ENCODE results near the gene COL1A2.

COL1A2 gene

DNA sequence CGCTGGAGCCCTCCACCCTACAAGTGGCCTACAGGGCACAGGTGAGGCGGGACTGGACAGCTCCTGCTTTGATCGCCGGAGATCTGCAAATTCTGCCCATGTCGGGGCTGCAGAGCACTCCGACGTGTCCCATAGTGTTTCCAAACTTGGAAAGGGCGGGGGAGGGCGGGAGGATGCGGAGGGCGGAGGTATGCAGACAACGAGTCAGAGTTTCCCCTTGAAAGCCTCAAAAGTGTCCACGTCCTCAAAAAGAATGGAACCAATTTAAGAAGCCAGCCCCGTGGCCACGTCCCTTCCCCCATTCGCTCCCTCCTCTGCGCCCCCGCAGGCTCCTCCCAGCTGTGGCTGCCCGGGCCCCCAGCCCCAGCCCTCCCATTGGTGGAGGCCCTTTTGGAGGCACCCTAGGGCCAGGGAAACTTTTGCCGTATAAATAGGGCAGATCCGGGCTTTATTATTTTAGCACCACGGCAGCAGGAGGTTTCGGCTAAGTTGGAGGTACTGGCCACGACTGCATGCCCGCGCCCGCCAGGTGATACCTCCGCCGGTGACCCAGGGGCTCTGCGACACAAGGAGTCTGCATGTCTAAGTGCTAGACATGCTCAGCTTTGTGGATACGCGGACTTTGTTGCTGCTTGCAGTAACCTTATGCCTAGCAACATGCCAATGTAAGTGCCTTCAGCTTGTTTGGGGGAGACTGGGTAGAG lies at the start of gene COL1A2:
Gene COL1A2 (plus strand): TSS at position 459 of the 704 bp plus-strand sequence. CDS start 137 bp downstream, at position 596.
- DNase-seq (ENCODE audit: low read depth), result no peak

DNA sequence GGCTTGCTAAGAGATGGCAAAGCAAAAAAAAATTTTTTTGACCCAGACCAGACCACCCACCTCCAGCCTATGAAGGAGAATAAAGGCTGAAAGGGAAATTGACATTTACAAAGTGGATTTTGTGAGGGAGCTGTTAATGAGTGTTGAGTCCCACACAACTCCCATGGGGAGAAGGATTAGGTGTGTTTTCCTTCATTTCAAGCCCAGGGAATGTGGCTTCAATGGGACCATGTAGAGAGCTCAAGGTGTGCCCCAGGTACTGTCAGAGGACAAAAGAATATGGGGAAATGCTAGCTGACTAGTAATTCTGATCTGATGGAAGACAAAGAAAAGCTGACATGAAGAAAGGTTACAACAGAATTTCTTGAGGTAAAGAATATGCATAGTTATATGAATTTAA lies 48.8 kb upstream of the COL1A2 start:
- no peak for DNase-seq (ENCODE audit: low read depth)

DNA sequence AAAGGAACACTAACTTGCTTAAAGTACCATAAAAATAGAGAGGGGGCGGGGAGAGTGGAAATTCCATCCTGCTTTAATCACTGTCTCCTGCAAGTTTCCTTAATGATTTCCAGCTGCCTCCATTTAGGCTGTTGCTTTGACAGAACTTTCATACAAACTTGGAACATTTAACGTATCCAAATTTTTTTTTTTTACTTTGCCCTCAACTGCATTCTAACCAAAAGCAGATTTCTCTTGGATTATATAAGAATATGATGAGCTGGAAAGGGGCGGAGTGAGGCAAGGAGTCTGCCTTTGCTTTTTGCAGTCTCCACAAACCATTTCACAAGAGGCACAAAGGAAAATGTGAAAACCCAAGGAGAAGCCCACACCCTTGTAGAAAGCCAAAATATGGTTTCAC lies 46.6 kb upstream of the COL1A2 start:
- no peak for DNase-seq (ENCODE audit: low read depth)

DNA sequence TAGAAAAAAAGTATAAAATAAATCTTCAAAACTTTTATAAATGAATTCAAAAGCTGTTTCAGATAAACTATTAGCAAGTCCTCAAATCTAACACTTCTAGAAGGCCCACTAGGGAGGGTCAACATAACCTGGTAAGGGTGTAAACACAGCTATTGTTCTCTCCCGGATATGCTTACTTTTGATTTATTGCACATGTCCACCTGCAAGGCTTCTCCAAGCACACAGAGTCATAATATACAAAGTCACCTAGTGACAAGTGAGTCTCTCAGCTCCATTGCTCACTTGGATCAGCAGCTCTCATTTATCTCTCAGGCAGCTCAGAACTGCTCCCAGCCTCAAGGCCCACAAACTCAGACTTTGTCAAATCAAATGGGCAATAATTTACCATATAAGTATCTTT lies 44.0 kb upstream of the COL1A2 start:
- no peak for DNase-seq (ENCODE audit: low read depth)

DNA sequence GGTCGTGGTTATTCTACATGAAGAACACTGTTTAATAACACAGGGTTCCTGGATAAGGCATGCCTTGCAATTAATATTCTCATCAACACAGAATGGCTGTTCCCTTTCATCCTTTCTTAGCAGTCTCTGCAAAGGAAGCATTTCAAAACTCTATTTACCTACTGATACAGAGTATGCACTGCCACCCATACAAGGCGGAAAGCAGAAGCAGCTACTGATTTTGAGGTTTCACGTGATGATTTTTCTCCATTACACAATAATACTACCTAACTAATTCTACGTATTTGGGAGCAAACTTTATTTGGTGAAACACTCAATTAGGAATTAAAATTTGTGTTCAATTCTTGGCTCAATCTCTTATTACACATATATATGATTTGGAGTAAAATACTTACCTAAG lies 43.0 kb upstream of the COL1A2 start:
- DNase-seq (ENCODE audit: low read depth), result no peak

DNA sequence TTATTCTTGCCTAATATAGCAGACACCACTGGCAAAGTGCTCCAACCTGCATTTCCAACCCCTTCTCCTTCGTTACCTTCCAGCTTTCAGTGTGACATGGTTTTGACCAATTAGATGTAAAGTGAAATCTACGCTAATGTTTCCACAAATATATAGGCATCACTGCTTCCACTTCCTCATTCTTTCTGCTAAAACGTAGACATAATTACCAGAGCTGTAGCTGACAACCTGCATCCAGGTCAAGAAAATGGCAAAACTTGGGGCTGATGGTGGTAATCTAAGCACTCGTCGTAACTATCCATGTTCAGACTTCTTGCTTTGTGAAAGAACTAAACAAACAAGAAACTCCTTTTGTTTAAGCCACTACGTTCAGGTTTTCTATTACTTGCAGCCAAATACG lies 41.8 kb upstream of the COL1A2 start:
- DNase-seq (ENCODE audit: low read depth), result no peak

DNA sequence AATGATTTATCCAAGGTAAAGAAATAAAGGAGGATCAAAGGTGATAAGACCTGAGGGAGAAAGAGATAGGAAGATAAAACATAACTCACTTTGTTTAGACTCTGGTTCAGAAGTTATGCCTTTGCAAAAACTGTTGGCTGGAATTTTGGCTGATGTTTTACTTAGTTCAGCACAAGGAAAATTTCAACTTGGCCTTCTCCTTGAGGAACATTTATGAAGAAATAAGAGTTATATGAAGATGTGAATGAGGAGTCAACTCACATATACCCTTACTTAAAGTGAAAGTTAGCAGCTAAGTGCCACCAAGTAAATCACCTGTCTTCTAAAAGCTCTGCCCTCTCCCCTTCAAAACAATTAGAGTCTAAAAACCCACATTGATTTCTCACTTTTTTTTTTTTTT lies 39.7 kb upstream of the COL1A2 start:
- DNase-seq (ENCODE audit: low read depth), result no peak

DNA sequence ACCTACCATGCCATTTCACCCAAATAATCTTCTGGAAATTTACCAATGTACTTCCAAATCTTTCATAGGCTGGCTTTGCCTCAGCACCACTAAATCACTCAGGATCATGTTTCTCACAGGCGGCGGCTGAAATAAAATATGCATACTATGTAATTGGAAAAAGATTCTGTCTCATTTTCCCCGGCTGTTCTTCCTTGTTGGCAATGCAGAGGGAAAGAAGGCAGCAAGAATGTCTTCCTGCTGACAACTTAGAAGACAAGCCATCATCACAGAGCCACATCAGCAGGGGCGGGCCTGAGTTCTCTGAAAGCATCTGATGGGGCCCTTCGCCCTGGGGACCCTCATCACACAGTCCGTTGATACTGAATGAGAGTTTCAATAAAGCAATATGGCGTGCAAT lies 39.2 kb upstream of the COL1A2 start:
- no peak for DNase-seq (ENCODE audit: low read depth)

DNA sequence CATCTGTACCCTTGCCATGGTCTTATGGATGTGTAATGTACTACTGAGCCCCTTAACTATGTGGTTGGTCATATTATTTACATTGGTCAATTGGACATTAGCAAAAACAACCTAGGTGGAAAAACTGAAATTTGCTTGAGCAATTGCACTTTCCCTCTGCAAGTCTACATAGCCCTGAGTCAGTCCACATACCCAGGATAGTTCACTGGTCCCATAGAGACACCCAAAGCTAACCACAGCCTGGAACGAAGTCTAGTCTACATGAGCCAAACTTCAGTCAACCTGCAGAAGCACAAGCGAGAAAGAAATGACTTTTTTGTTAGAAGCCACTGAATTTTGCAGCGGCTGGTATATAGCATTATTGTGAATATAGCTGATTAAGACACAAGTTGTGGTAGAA lies 37.6 kb upstream of the COL1A2 start:
- no peak for DNase-seq (ENCODE audit: low read depth)

DNA sequence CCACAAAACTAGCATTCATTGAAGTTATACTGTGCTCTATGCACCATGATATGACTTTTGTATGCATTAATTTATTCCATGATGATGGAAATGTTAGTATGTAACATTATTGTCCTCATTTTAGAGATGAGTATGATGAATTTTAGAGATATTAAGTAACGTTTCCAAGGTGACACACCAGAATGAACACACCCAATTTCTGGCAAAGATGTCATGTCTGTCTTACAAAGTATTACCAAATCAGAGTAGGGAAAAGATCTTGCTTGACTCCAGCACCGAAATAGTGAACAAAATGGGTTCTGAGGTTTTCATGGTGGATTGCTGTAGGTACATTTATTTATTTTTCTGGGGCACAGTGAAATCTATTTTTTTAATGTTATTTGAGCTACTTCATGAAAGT lies 33.8 kb upstream of the COL1A2 start:
- DNase-seq (ENCODE audit: low read depth), result no peak

DNA sequence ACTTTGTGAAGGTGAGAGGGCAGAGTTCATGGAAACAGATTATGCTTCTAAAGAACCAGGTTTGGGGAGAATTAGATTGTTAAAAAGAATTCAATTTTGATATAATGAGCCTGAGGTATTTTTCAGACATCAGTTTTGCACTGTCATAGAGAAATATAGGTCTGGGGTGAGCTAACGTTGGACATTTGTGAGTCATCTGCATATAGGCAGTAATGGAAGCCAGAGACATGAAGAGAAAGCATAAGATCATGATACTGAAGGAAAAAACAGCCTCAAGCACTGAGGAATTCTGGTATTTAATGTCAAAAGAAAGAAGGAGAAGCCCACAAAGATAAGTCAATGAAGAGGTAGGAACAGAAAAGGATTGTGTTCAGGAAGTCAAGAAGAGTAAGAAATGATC lies 32.4 kb upstream of the COL1A2 start:
- no peak for DNase-seq (ENCODE audit: low read depth)

DNA sequence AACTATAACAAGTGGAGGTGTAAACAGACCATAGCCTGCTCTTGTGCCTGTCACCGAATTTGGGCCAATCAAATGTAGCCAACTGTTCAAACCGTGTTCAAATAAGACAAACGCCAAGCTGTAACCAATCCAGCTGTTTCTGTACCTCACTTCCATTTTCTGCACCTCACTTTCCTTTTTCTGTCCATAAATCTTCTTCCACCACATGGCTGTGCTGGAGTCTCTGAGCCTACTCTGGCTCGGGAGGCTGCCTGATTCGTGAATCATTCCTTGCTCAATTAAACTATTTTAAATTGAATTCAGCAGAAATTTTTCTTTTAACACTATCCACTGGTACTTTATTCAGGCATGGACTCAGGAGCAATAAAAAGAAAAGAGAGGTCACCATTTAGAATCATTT lies 29.9 kb upstream of the COL1A2 start:
- DNase-seq (ENCODE audit: low read depth), result no peak

DNA sequence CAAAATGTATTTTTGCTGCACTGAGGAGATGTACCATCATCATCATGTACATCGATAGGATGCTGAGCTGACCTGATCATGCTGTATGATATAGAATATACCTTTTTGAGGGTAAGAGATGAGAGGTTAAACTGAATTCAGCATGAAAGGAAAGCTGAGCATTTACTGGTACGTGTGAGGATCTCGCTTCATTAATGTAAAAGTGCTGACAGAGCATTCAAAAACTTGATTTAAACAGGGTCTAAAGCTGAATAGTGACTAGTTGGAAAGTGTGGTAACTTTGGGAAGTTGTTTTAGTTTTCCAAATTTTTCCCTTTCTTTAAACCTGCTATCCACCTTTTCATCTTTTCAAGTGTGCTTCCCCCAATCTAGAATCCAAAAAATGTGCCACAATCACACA lies 28.5 kb upstream of the COL1A2 start:
- DNase-seq (ENCODE audit: low read depth), result no peak

DNA sequence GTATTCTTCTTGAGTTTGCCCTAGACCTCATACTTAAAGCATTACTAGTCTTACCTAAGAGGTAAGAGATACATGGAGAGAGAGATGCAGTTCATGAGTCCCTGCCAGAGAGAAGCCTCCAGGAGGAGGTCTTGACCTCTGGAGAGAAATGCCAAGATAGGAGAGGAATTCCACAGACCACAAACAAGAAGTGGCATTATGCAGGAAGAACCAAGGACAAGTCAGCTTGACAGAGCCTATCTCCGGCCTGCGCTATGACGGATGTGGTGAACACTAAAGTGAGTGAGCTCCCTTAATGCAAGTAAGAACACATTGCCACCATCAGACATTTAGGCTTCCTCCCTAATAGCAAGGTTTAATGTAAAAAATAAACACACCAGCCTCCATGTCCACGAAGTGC lies 27.9 kb upstream of the COL1A2 start:
- no peak for DNase-seq (ENCODE audit: low read depth)

DNA sequence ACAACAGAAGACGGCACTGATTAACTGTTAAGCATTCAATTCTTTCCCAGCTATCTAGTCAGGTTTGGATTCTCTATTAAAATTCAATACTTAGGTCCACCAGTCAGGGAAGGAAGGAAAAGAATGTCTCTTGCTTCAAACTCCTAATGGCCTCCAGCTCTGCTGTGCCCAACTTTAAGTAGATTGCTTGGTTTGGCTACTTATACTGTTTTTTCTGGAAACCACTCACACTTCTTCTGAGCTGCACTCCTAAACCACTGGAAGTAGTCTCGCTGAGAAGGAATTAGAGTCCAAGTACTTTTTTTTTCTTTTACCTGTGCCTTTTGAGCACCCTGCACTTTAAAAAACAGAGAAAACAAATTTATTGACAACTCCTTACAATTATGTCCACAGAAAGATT lies 26.7 kb upstream of the COL1A2 start:
- DNase-seq (ENCODE audit: low read depth), result no peak

DNA sequence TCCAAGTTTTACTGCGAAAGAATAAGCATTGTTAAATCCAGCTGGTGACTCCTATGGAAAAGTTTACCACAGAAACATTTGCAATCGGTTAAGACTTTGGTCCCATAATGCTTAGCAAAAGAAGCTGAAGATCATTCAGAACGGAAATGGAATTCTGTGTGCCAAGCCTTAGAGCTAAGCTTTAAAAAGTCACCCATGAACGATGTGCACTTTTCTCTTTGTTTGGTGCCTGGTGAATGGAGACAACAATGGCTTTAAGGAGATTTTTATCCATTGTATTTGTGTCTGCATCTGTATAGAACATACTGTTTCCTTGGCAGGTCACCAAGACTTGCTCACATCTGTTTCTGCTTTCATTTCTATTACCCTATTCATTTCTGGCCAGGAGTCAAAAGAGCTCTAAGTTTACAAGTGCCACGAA lies 26.3 kb upstream of the COL1A2 start:
- no peak for DNase-seq (ENCODE audit: low read depth)

DNA sequence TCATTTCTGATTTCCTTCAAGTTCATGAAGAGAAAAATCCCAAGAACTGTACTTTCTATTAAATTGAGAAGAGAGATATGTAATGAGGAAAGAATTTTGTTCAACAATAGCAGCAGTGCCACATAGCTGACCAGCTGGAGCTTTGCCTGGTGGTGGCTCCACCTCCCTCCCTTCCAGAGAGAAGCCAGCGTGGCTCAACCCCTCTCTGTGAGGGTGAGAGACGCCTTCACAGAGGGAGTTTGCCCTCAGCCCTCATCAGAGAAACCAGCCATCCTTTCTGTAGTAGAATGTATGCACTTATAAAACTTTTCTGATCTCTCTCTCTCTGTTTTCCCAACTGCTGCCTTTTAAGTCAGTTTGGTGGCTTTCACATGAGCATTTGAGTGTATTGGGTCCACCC lies 20.5 kb upstream of the COL1A2 start:
- DNase-seq (ENCODE audit: low read depth), result no peak

DNA sequence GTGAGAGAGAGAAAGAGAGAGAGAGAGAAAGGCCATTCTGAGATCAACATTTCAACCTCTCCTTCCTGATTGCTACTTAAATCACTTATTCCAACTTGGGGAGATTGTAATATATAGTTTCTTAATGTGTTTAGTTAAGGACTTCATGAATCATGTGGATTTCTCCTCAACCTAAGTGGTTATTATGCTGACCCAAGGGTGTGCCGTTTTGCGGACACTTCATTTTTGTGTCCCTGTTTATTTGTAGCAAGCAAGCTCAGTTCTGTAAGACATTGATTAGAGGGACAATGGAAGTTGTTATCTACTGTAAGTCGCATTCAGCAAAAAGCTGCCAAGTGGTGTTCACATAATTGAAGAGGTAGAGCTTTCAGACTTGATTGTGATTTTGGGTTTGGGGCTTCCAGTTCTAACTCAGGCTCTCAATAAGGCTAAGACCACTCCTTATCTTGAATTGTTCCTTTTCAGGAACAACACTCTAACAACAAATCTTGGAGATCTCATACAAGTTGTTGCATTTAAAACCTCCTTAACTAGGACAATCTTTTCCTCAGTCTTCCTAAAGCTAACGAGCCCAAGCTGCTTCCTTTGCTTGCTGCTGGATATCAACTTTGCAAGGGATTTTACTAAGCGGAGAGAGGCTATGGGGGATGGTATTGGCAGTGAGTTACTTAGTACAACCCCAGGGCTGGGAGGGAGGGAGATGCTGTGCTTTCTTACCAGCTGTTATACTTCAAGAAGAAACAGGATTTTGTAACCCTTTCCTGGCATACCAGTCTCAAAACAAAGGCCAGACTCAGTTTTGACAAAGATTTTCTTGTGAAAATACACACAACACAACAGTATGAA lies 19.8 kb upstream of the COL1A2 start:
- DNase-seq (ENCODE audit: low read depth), result no peak

DNA sequence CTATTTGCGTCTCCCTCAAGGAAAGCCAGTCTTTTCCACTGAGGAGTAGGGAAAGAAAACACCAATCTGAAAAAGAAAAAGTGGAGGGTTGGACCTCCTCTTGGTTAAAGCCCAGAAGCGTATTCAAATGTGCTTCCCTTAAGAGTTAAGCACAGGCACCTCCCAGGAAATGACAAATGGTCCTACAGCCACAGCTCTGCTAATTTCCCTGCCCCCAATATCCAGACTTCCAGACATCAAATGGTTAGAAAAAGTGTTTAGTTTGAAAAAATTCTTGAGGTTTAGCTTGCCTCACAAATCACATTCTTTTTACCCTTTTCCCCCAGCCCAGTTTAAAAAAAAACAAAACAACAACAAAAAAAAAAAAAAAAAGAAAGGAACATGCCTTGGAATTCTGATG lies 19.0 kb upstream of the COL1A2 start:
- DNase-seq (ENCODE audit: low read depth), result no peak

DNA sequence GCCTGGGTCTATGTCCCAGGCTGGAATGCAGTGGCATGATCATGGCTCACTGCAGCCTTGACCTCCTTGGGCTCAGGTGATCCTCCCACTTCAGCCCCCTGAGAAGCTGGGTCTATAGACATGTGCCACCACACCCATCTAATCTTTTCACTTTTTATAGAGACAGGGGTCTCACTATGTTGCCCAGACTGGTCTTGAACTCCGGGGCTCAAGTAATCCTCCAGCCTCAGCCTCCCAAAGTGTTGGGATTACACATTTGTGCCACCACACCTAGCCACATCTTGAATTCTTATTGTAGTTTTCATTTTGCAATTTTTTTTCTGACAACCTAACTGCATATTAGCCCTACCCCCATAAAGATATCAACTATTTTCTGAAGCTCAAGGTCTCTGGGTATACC lies 18.4 kb upstream of the COL1A2 start:
- DNase-seq (ENCODE audit: low read depth), result no peak

DNA sequence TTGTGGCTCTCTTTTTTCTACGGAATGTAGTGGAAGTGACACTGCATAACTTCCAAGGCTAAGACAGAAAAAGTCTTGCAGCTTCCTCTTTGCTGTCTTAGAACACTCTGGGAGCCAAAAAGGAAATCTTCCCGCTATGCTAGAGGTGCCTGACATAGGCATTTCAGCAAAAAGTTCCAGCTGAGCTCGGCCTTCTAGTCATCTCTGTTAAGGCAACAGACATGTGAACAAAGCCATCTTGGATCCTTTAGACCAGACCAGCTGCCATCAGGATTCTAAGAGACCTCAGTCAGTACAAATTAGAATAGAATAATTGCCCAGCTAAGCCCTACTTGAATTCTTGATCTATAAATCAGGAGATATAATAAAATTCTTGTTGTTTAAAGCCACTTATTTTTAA lies 16.3 kb upstream of the COL1A2 start:
- DNase-seq (ENCODE audit: low read depth), result no peak

DNA sequence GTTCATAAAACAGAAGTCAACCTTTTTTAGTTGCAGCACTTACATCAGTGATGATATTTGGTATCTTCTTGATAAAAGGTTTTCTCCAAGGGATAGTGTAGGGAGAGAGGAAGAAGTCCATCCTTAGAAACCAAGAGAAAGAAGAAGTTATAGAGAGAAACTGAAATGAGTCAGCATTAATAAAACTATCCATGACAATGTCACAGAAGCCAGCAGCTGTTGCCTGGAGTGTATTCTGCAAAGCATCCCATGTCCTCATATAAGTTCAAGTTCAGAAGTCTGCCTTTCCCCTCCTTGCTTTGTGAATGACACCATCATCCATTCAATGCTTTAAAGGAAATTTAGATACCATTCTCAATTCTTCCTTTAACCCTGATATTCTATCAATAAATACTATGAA lies 14.4 kb upstream of the COL1A2 start:
- DNase-seq (ENCODE audit: low read depth), result no peak

DNA sequence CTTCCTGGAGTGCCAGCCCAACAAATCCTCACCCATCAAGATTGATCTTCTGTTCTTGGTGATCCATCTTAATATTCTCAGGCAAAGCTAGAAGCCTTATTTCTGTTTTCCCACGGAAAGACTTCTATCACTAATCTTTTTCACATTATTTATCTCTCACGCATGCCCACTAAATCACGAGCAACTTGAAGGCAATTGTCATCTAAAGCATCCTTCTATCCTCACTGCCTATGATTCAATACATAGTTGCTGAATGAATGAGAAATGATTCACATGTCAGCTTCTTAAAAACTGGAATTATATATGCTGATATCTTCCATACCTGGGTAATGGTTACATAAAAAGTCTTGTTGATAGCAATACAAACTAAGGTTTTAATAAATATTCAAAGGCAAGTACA lies 12.6 kb upstream of the COL1A2 start:
- no peak for DNase-seq (ENCODE audit: low read depth)

DNA sequence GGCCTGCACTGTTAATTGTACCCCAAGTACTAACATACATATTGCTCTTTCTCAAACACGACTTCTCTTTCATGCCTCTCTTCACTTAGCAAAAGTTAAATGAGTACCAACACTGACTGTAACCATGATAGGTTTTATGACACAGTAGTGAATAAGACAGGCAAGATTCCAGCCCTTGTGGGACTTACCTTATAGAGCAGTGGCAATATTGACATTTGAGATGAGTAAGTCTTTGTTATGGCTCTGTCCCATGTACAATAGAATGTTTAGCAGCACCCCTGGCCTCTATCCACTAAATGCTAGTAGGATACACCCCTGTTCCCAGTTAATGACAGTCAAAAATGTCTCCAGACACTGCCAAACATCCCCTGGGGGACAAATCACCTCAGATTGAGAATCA lies 11.9 kb upstream of the COL1A2 start:
- DNase-seq (ENCODE audit: low read depth), result no peak
